Measurements from ENCODE around the gene NR2C1. TPM values are rescaled to one million over a fixed set of nuclear protein-coding genes. Genes with fewer than 3 reads are reported as not detected.

The NR2C1 gene
- total RNA-seq, result 39.3 and 42.4 TPM in 2 replicates
- long read RNA-seq, full-length matches to known transcripts, result 14 of 55 reads
- long read RNA-seq, partial matches to known transcripts, result 15 of 55 reads
- long read RNA-seq, other reads (novel, unspliced or antisense), result 26 of 55 reads

GRCh38 chr12:95072900-95073697, at the start of gene NR2C1:
NR2C1 (minus strand) TSS chr12:95073618; CDS start chr12:95067384, 6,234 bp downstream.
- no peaks in the 10 kb centered on the region for H3K27me3 Mint-ChIP-seq (ENCODE audit: low read depth)

GRCh38 chr12:95118788-95119179, 45.4 kb upstream of the NR2C1 start:
- Mint-ChIP-seq H3K4me1 (peaks cover 6% of the 10 kb centered on the region), H3K36me3 (ENCODE audit: low read depth) (no peaks in the 10 kb centered on the region), H3K27ac (ENCODE audit: unreplicated experiment) (no peak overlapping the region), H3K9me3 (no peaks in the 10 kb centered on the region), H3K27me3 (ENCODE audit: low read depth) (no peaks in the 10 kb centered on the region), H3K4me3 (no peak overlapping the region)
- no peak for TF ChIP-seq CTCF (conservative IDR thresholded peaks at IDR 0.05)
- no peak for DNase-seq (ENCODE audit: low read depth, low spot score)

More at GRCh38 chr12:95072900-95073697, at the start of gene NR2C1:
- Mint-ChIP-seq H3K27ac (ENCODE audit: unreplicated experiment) (peak within 1 kb of the TSS; percentile 99), H3K4me3 (peak within 1 kb of the TSS; percentile 97), H3K9me3 (no peaks in the 10 kb centered on the region), H3K36me3 (ENCODE audit: low read depth) (peaks cover 2% of the 10 kb centered on the region), H3K4me1 (peaks cover 20% of the 10 kb centered on the region)
- DNase-seq (ENCODE audit: low read depth, low spot score), result peak; percentile 87
- TF ChIP-seq CTCF (conservative IDR thresholded peaks at IDR 0.05), result no peak

GRCh38 chr12:95118138-95118787, 44.8 kb upstream of the NR2C1 start:
- peaks cover 6% of the 10 kb centered on the region for H3K4me1 Mint-ChIP-seq
- DNase-seq (ENCODE audit: low read depth, low spot score), result no peak
- TF ChIP-seq CTCF (conservative IDR thresholded peaks at IDR 0.05), result no peak
- no peaks in the 10 kb centered on the region for H3K27me3 Mint-ChIP-seq (ENCODE audit: low read depth)
- no peak overlapping the region for H3K4me3 Mint-ChIP-seq
- no peaks in the 10 kb centered on the region for H3K9me3 Mint-ChIP-seq
- no peaks in the 10 kb centered on the region for H3K36me3 Mint-ChIP-seq (ENCODE audit: low read depth)
- H3K27ac Mint-ChIP-seq (ENCODE audit: unreplicated experiment), result no peak overlapping the region

GRCh38 chr12:95117178-95117599, 43.8 kb upstream of the NR2C1 start:
- peak; percentile 45 for DNase-seq (ENCODE audit: low read depth, low spot score)
- Mint-ChIP-seq H3K4me3 (no peak overlapping the region), H3K27me3 (ENCODE audit: low read depth) (no peaks in the 10 kb centered on the region), H3K27ac (ENCODE audit: unreplicated experiment) (no peak overlapping the region), H3K9me3 (no peaks in the 10 kb centered on the region), H3K36me3 (ENCODE audit: low read depth) (peaks cover 2% of the 10 kb centered on the region), H3K4me1 (peaks cover 6% of the 10 kb centered on the region)
- peak; percentile 87 for TF ChIP-seq CTCF (conservative IDR thresholded peaks at IDR 0.05)

- Mint-ChIP-seq H3K9me3 (no peaks in the 10 kb centered on the region), H3K27me3 (ENCODE audit: low read depth) (no peaks in the 10 kb centered on the region), H3K27ac (ENCODE audit: unreplicated experiment) (no peak overlapping the region), H3K4me3 (no peak overlapping the region), H3K36me3 (ENCODE audit: low read depth) (peaks cover 2% of the 10 kb centered on the region), H3K4me1 (peaks cover 6% of the 10 kb centered on the region)
- TF ChIP-seq CTCF (conservative IDR thresholded peaks at IDR 0.05), result no peak
- no peak for DNase-seq (ENCODE audit: low read depth, low spot score)
Measured at GRCh38 chr12:95116773-95117172, 43.4 kb upstream of the NR2C1 start.

Measured in neural crest cell (in vitro differentiated cells).